SK-N-SH (cell line): ENCODE measurements around the gene DLL3.

Experiments used
- CTCF ChIP-seq: fragments of 200-600 bp; sonication (generic); IDR thresholded peaks from 2 replicates; pipeline ENCODE4 v1.6.1; 2017; ENCODE audit warnings: antibody characterized with exemption, mild to moderate bottlenecking, moderate library complexity
- EP300 ChIP-seq, 2 experiments: IDR thresholded peaks; 2 replicates each; pipeline versions ENCODE4 v1.4.0 to v1.6.1; 2012; ENCODE audit warnings: borderline replicate concordance in 1 of 2, low read depth in 1 of 2, low read length in 1 of 2
- EZH2phosphoT487 ChIP-seq: fragments of 200-600 bp; sonication (generic); IDR thresholded peaks from 2 replicates; pipeline ENCODE4 v1.6.1; 2017; ENCODE audit warnings: low read depth, mixed run types, mild to moderate bottlenecking, antibody characterized with exemption, moderate library complexity, borderline replicate concordance
- GATA2 ChIP-seq: sonication (generic); formaldehyde crosslinking; IDR thresholded peaks from 2 replicates; pipeline ENCODE4 v1.5.0; 2020; ENCODE audit warnings: mild to moderate bottlenecking, missing genetic modification reagents
- MAX ChIP-seq: IDR thresholded peaks from 2 replicates; pipeline ENCODE4 v1.4.0; 2012; ENCODE audit warnings: low read depth
- POLR2AphosphoS5 ChIP-seq: IDR thresholded peaks from 2 replicates; pipeline ENCODE4 v1.6.1; 2012; ENCODE audit warnings: low read depth, low read length
- RAD21 ChIP-seq: IDR thresholded peaks from 2 replicates; pipeline ENCODE4 v1.6.1; 2012; ENCODE audit warnings: mild to moderate bottlenecking, low read length
- SIN3A ChIP-seq: IDR thresholded peaks from 2 replicates; pipeline ENCODE4 v1.6.1; 2012; ENCODE audit warnings: low read depth, mild to moderate bottlenecking, low read length, moderate library complexity, borderline replicate concordance
- SMC3 ChIP-seq: IDR thresholded peaks from 2 replicates; pipeline ENCODE4 v1.6.1; 2012; ENCODE audit warnings: low read depth, low read length, improper control_type of control experiment
- TAF1 ChIP-seq: IDR thresholded peaks from 2 replicates; pipeline ENCODE4 v1.6.1; 2012; ENCODE audit warnings: low read depth, mild to moderate bottlenecking, low read length, moderate library complexity, borderline replicate concordance
- USF2 ChIP-seq: fragments of 150-350 bp; IDR thresholded peaks from 2 replicates; pipeline ENCODE4 v1.6.1; 2017; ENCODE audit warnings: antibody characterized with exemption, low read length, low read depth, borderline replicate concordance

GRCh38 chr19:39555883-39556282 lies 57.1 kb downstream of the DLL3 start:
- no peak for TF ChIP-seq USF2
- TF ChIP-seq CTCF = no peak
- no peak for TF ChIP-seq EZH2phosphoT487
- no peak for TF ChIP-seq EP300 (IDR thresholded peaks at IDR 0.05; ENCODE audit: borderline replicate concordance in 1 of 2, low read depth in 1 of 2, low read length in 1 of 2)
- TF ChIP-seq POLR2AphosphoS5 = no peak
- no peak for TF ChIP-seq TAF1
- TF ChIP-seq MAX = no peak
- no peak for TF ChIP-seq SIN3A
- no peak for TF ChIP-seq GATA2
- no peak for TF ChIP-seq RAD21
- no peak for TF ChIP-seq SMC3
